BJ (cell line): Measurements from ENCODE around the gene XPO1. TPM values are rescaled to one million over a fixed set of nuclear protein-coding genes. Genes with fewer than 3 reads are reported as not detected.
A peak's percentile ranks its signal among the peaks of the same experiment; 100 is the strongest.

Source experiments
- CTCF ChIA-PET: fragments of 350-600 bp; formaldehyde crosslinking; extraction: SDS; loops from one replicate; lab custom pipeline; 2021; ENCODE audit warnings: antibody characterized with exemption, inconsistent platforms; lab: Yijun Ruan, JAX
- POLR2A ChIA-PET: fragments of 300-600 bp; sonication (Branson Sonifier 250); formaldehyde crosslinking; extraction: SDS; loops from one replicate; lab custom pipeline; 2021; ENCODE audit warnings: antibody characterized with exemption; lab: Charles Lee
- DNase-seq: peaks from one replicate; pipeline ENCODE4 v3.0.0-alpha.2; 2011; ENCODE audit warnings: low read depth
- H3K27me3 ChIP-seq: 2 replicates; pipeline ENCODE4 v1.6.0; 2011; ENCODE audit warnings: low read length; ENCODE audit not compliant: control insufficient read depth, insufficient read depth
- H3K36me3 ChIP-seq: 2 replicates; pipeline ENCODE4 v1.5.1; 2011; ENCODE audit warnings: low read length; ENCODE audit not compliant: control insufficient read depth, insufficient read depth
- H3K4me3 ChIP-seq: 2 replicates; pipeline ENCODE4 v1.5.1; 2011; ENCODE audit warnings: low read depth, mild to moderate bottlenecking, control low read depth, low read length
- CTCF ChIP-seq: IDR thresholded peaks from 2 replicates; pipeline ENCODE4 v1.5.1; 2011; ENCODE audit warnings: low read depth, mild to moderate bottlenecking, control low read depth, inconsistent platforms, low read length, moderate library complexity; ENCODE audit not compliant: insufficient read depth
- polyA plus RNA-seq: library from polyadenylated mRNA; depleted of rRNA; stranded (reverse); fragments of >200 nt; gene quantifications from 2 replicates; pipeline ENCODE4 v1.2.3, GENCODE V29; 2011

The XPO1 gene
- polyA plus RNA-seq, 1 experiment, result 39.1 TPM

GRCh38 chr2:61538920-61539520, 864 bp upstream of the XPO1 start:
- CTCF ChIA-PET, result interaction anchor here (1.4 kb wide), 1 partner anchor 26 kb away, joined by 4 read pairs; no protein-coding TSS in a partner anchor
- TF ChIP-seq CTCF, result no peak
- no peak for DNase-seq
- Histone ChIP-seq H3K36me3 (no peaks in the 10 kb centered on the region), H3K4me3 (peak overlapping the region; percentile 96), H3K27me3 (no peaks in the 10 kb centered on the region)
- POLR2A ChIA-PET, result no interaction called here

- POLR2A ChIA-PET, result interaction anchor here (0.5 kb wide), 1 partner anchor 11 kb away, joined by 3 read pairs; no protein-coding TSS in a partner anchor
- Histone ChIP-seq H3K4me3 (peak overlapping the region; percentile 96), H3K36me3 (no peaks in the 10 kb centered on the region), H3K27me3 (no peaks in the 10 kb centered on the region)
- DNase-seq, result no peak
- CTCF ChIA-PET, result interaction anchor here (1.4 kb wide), 2 partner anchors 25 to 96 kb away, joined by 4 to 5 read pairs; no protein-coding TSS in a partner anchor
- no peak for TF ChIP-seq CTCF
Observed at GRCh38 chr2:61537950-61538199, 281 bp downstream of the XPO1 start.

- ChIA-PET CTCF (interaction anchor here (1.3 to 1.4 kb wide), 2 partner anchors 97 to 99 kb away, joined by 3 to 5 read pairs; no protein-coding TSS in a partner anchor), POLR2A (interaction anchor here (0.5 to 0.6 kb wide), 4 partner anchors 11 to 408 kb away, joined by 3 to 6 read pairs (median 4); no protein-coding TSS in a partner anchor)
- no peak for DNase-seq
- no peak for TF ChIP-seq CTCF
- Histone ChIP-seq H3K4me3 (peak overlapping the region; percentile 96), H3K36me3 (no peaks in the 10 kb centered on the region), H3K27me3 (no peaks in the 10 kb centered on the region)
Observed at GRCh38 chr2:61537277-61537949, 743 bp downstream of the XPO1 start.

- TF ChIP-seq CTCF, result no peak
- H3K27me3 ChIP-seq, result no peaks in the 10 kb centered on the region
- POLR2A ChIA-PET, result interaction anchor here (0.6 kb wide), 3 partner anchors 24 to 408 kb away, joined by 3 to 6 read pairs (median 6); no protein-coding TSS in a partner anchor
- no peaks in the 10 kb centered on the region for H3K36me3 ChIP-seq
- peak; percentile 34 for DNase-seq
- CTCF ChIA-PET, result interaction anchor here (1.3 kb wide), 1 partner anchor 100 kb away, joined by 3 read pairs; no protein-coding TSS in a partner anchor
- peak overlapping the region; percentile 96 for H3K4me3 ChIP-seq
Observed at GRCh38 chr2:61536572-61537276, 1.4 kb downstream of the XPO1 start.

GRCh38 chr2:61536180-61536571, 2.0 kb downstream of the XPO1 start:
- POLR2A ChIA-PET, result no interaction called here
- CTCF ChIA-PET, result interaction anchor here (1.3 kb wide), 1 partner anchor 100 kb away, joined by 3 read pairs; no protein-coding TSS in a partner anchor
- Histone ChIP-seq H3K27me3 (no peaks in the 10 kb centered on the region), H3K36me3 (no peaks in the 10 kb centered on the region), H3K4me3 (peak overlapping the region; percentile 96)
- no peak for TF ChIP-seq CTCF
- DNase-seq, result no peak
